A549 (cell line): ENCODE measurements around the gene ENPP3. TPM values are rescaled to one million over a fixed set of nuclear protein-coding genes. Genes with fewer than 3 reads are reported as not detected.

ENCODE experiments used
- ATAC-seq, 2 experiments: fragments of 200-7000 bp in 1 of 2; fragments of >200 bp in 1 of 2; cut with Nextera tagmentation in 1 of 2; cut with Tn5 transposase in 1 of 2; 3 replicates each; pipeline versions ENCODE4 v1.8.0 to v1.9.1; 2018 to 2020; ENCODE audit warnings: mild to moderate bottlenecking in 1 of 2, moderate library complexity in 1 of 2
- CTCF ChIA-PET: fragments of 300-600 bp; sonication (Branson Sonifier 250); formaldehyde crosslinking; extraction: SDS; loops from one replicate; lab custom pipeline; 2021; ENCODE audit warnings: antibody characterized with exemption, inconsistent platforms; lab: Yijun Ruan, JAX
- POLR2A ChIA-PET: fragments of 350-600 bp; formaldehyde crosslinking; extraction: SDS; loops from one replicate; lab custom pipeline; 2021; ENCODE audit warnings: antibody characterized with exemption, inconsistent platforms; lab: Yijun Ruan, JAX
- DNase-seq, 2 experiments: peaks; one replicate each; pipeline versions ENCODE4 v3.0.0 to v3.0.0-alpha.2; 2011 to 2016; ENCODE audit warnings: low read depth in 1 of 2, low spot score in 1 of 2
- FAIRE-seq: peaks from 2 replicates; lab custom pipeline; 2011; peaks lifted over from hg19 to GRCh38; lab: Jason Lieb, UNC
- H3K27ac ChIP-seq, 2 experiments: fragments of >200 bp; sonication (Bioruptor Twin); formaldehyde crosslinking; 3 replicates each; pipeline ENCODE4 v1.5.1; 2016 to 2017
- H3K4me1 ChIP-seq: fragments of >200 bp; sonication (Bioruptor Twin); formaldehyde crosslinking; 3 replicates; pipeline ENCODE4 v1.6.1; 2016
- H3K4me2 ChIP-seq: fragments of >200 bp; sonication (Bioruptor Twin); formaldehyde crosslinking; 3 replicates; pipeline ENCODE4 v1.6.1; 2016
- H3K4me3 ChIP-seq: fragments of >200 bp; sonication (Bioruptor Twin); formaldehyde crosslinking; 3 replicates; pipeline ENCODE4 v1.5.1; 2016
- H3K9me3 ChIP-seq: fragments of >200 bp; sonication (Bioruptor Twin); formaldehyde crosslinking; 3 replicates; pipeline ENCODE4 v1.6.1; 2016
- BHLHE40 ChIP-seq: IDR thresholded peaks from 2 replicates; pipeline ENCODE4 v1.6.1; 2012; ENCODE audit warnings: low read depth, low read length, inconsistent platforms
- CBX2 ChIP-seq: fragments of 200-600 bp; sonication (generic); IDR thresholded peaks from 2 replicates; pipeline ENCODE4 v1.6.1; 2016; ENCODE audit warnings: low read depth, mild to moderate bottlenecking, borderline replicate concordance
- CEBPB ChIP-seq, 2 experiments: fragments of >200 bp in 1 of 2; sonication (Bioruptor Twin) in 1 of 2; formaldehyde crosslinking in 1 of 2; IDR thresholded peaks; 2 replicates each; pipeline ENCODE4 v1.6.1; 2012 to 2016
- CHD2 ChIP-seq: fragments of 150-350 bp; IDR thresholded peaks from 2 replicates; pipeline ENCODE4 v1.6.1; 2014; ENCODE audit warnings: low read length; ENCODE audit not compliant: partially characterized antibody
- CHD4 ChIP-seq: fragments of 200-600 bp; sonication (generic); IDR thresholded peaks from 2 replicates; pipeline ENCODE4 v1.6.1; 2016; ENCODE audit warnings: antibody characterized with exemption, mild to moderate bottlenecking, borderline replicate concordance
- EHF ChIP-seq: fragments of 250-450 bp; sonication (Bioruptor Pico); IDR thresholded peaks from 2 replicates; pipeline ENCODE4 v1.5.0; 2020; ENCODE audit warnings: mild to moderate bottlenecking
- EHMT2 ChIP-seq: fragments of 200-600 bp; sonication (generic); IDR thresholded peaks from 2 replicates; pipeline ENCODE4 v1.6.1; 2016; ENCODE audit warnings: antibody characterized with exemption, low read depth, mild to moderate bottlenecking, moderate library complexity
- ESRRA ChIP-seq: fragments of 150-350 bp; IDR thresholded peaks from 2 replicates; pipeline ENCODE4 v1.6.1; 2014; ENCODE audit warnings: mild to moderate bottlenecking, low read length, borderline replicate concordance
- FOSL2 ChIP-seq, 2 experiments: fragments of 450-650 bp in 1 of 2; fragments of >200 bp in 1 of 2; sonication (Bioruptor Twin) in 1 of 2; formaldehyde crosslinking; IDR thresholded peaks; 2 replicates each; pipeline versions ENCODE4 v1.5.0 to v1.6.1; 2016 to 2020; ENCODE audit warnings: mild to moderate bottlenecking in 1 of 2, moderate library complexity in 1 of 2
- GATA3 ChIP-seq: IDR thresholded peaks from 2 replicates; pipeline ENCODE4 v1.6.1; 2012; ENCODE audit warnings: borderline replicate concordance
- HEYL ChIP-seq: fragments of 250-450 bp; sonication (Bioruptor Pico); IDR thresholded peaks from 2 replicates; pipeline ENCODE4 v1.8.0; 2021; ENCODE audit warnings: mild to moderate bottlenecking, moderate library complexity
- HOXB13 ChIP-seq: fragments of 250-450 bp; sonication (Bioruptor Pico); IDR thresholded peaks from 2 replicates; pipeline ENCODE4 v1.5.0; 2020; ENCODE audit warnings: low read depth, mild to moderate bottlenecking, moderate library complexity
- HOXB5 ChIP-seq: fragments of 250-450 bp; sonication (Bioruptor Pico); IDR thresholded peaks from 2 replicates; pipeline ENCODE4 v1.5.0; 2020; ENCODE audit warnings: mild to moderate bottlenecking, moderate library complexity
- KDM1A ChIP-seq: fragments of 200-600 bp; sonication (generic); IDR thresholded peaks from 2 replicates; pipeline ENCODE4 v1.6.1; 2016; ENCODE audit warnings: low read depth, mild to moderate bottlenecking
- MAZ ChIP-seq: fragments of 150-350 bp; IDR thresholded peaks from 2 replicates; pipeline ENCODE4 v1.6.1; 2014; ENCODE audit warnings: antibody characterized with exemption, low read depth, low read length, borderline replicate concordance
- MYC ChIP-seq: IDR thresholded peaks from 2 replicates; pipeline ENCODE4 v1.6.1; 2012; ENCODE audit warnings: mild to moderate bottlenecking, inconsistent platforms, low read length, improper control_type of control experiment, borderline replicate concordance
- NFE2L2 ChIP-seq: fragments of 150-350 bp; conservative IDR thresholded peaks from 2 replicates; pipeline ENCODE4 v1.6.1; 2014; ENCODE audit warnings: low read length
- NPAS2 ChIP-seq: fragments of 250-450 bp; sonication (Bioruptor Pico); IDR thresholded peaks from 2 replicates; pipeline ENCODE4 v1.8.0; 2022; ENCODE audit warnings: mild to moderate bottlenecking, moderate library complexity, borderline replicate concordance
- PHF8 ChIP-seq: fragments of 200-600 bp; sonication (generic); IDR thresholded peaks from 2 replicates; pipeline ENCODE4 v1.6.1; 2016; ENCODE audit warnings: low read depth, mild to moderate bottlenecking, antibody characterized with exemption, moderate library complexity, borderline replicate concordance
- POLR2AphosphoS2 ChIP-seq: conservative IDR thresholded peaks from 2 replicates; pipeline ENCODE4 v1.6.1; 2012; ENCODE audit warnings: low read length, improper control_type of control experiment, inconsistent platforms
- RAD21 ChIP-seq, 2 experiments: fragments of >200 bp in 1 of 2; sonication (Bioruptor Twin) in 1 of 2; formaldehyde crosslinking in 1 of 2; IDR thresholded peaks in 1 of 2; conservative IDR thresholded peaks in 1 of 2; 2 replicates in 1 of 2; 3 replicates in 1 of 2; pipeline ENCODE4 v1.6.1; 2012 to 2018; ENCODE audit warnings: inconsistent platforms in 1 of 2
- RARB ChIP-seq: fragments of 250-450 bp; sonication (Bioruptor Pico); IDR thresholded peaks from 2 replicates; pipeline ENCODE4 v1.8.0; 2021; ENCODE audit warnings: mild to moderate bottlenecking, moderate library complexity
- RCOR1 ChIP-seq: fragments of 150-350 bp; IDR thresholded peaks from 2 replicates; pipeline ENCODE4 v1.6.1; 2014; ENCODE audit warnings: antibody characterized with exemption, low read length, low read depth
- RFX5 ChIP-seq: fragments of 450-650 bp; IDR thresholded peaks from 2 replicates; pipeline ENCODE4 v1.7.1; 2014; ENCODE audit warnings: antibody characterized with exemption, mild to moderate bottlenecking, moderate library complexity
- RNF2 ChIP-seq: fragments of 200-600 bp; sonication (generic); IDR thresholded peaks from 2 replicates; pipeline ENCODE4 v1.6.1; 2016; ENCODE audit warnings: low read depth, mild to moderate bottlenecking, antibody characterized with exemption, moderate library complexity, borderline replicate concordance
- SMC3 ChIP-seq: fragments of >200 bp; sonication (Bioruptor Twin); formaldehyde crosslinking; IDR thresholded peaks from 3 replicates; pipeline ENCODE4 v1.6.1; 2018; ENCODE audit warnings: inconsistent platforms
- TP53 ChIP-seq: fragments of 250-450 bp; sonication (Bioruptor Pico); IDR thresholded peaks from 2 replicates; pipeline ENCODE4 v1.5.0; 2021; ENCODE audit warnings: mild to moderate bottlenecking, moderate library complexity
- WGBS: methylation state at CpG from one replicate; pipeline ENCODE4 v1.1.6; 2017; ENCODE audit errors: missing lambda C conversion rate; 5-methylcytosine and 5-hydroxymethylcytosine counted together
- polyA plus RNA-seq, 4 experiments: library from polyadenylated mRNA; depleted of rRNA in 3 of 4; stranded (reverse); fragments of >200 nt; fragmentation: RNase III in 1 of 4; extraction: RNeasy Plus Mini Kit Qiagen cat#74134 plus additional on column Dnase treatment in 1 of 4; gene quantifications; 2 replicates in 3 of 4; 3 replicates in 1 of 4; pipeline ENCODE4 v1.2.3, GENCODE V29; 2011 to 2017
- TF ChIP-seq, protein P1 (sequence below): fragments of >200 bp; sonication (Bioruptor Twin); formaldehyde crosslinking; IDR thresholded peaks from 2 replicates; pipeline ENCODE4 v1.6.1; 2016
- TF ChIP-seq, protein P2 (sequence below): IDR thresholded peaks from 2 replicates; pipeline ENCODE4 v1.6.1; 2012; ENCODE audit warnings: low read depth, borderline replicate concordance
- TF ChIP-seq, protein P3 (sequence below): fragments of 450-650 bp; IDR thresholded peaks from 2 replicates; pipeline ENCODE4 v1.6.1; 2014; ENCODE audit warnings: antibody characterized with exemption
- TF ChIP-seq, protein P4 (sequence below): fragments of >200 bp; sonication (Bioruptor Twin); formaldehyde crosslinking; IDR thresholded peaks from 3 replicates; pipeline ENCODE4 v1.6.1; 2016
- TF ChIP-seq, protein P5 (sequence below): fragments of 150-350 bp; IDR thresholded peaks from 2 replicates; pipeline ENCODE4 v1.6.1; 2014; ENCODE audit warnings: low read depth, mild to moderate bottlenecking, low read length
- TF ChIP-seq, protein P6 (sequence below): fragments of >200 bp; sonication (Bioruptor Twin); formaldehyde crosslinking; IDR thresholded peaks from 3 replicates; pipeline ENCODE4 v1.5.1; 2016

The ENPP3 gene
- polyA plus RNA-seq, 2 of the 4 experiments (the other 2 are of a cell fraction), result not detected

DNA sequence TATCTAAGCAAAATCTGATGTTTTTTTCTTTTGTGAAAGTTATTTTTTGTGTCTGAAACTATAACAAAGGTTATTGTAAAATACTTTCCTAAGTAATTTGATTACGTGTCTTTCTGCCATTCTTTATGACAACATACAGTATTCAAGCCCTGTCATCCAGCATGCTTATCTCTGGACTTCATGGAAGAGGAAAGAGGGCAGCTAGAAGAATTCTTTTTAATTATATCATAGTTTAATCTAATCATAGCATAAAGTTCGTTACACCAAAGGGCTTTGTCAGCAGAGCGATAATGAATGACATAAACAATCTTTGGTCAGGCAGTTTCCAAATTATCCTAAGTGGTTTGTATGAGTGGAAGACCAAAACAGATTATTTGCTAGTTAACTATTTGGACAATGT lies 3.5 kb downstream of the ENPP3 start:
- DNase-seq, result no peak
- no peak for ATAC-seq
- H3K9me3 ChIP-seq, result no peaks in the 10 kb centered on the region
- ChIA-PET POLR2A (no interaction called here), CTCF (interaction anchor here (1.3 to 2.9 kb wide), 3 partner anchors 9 to 14 kb away, joined by 3 to 13 read pairs (median 3); partner anchors contain the start of gene MED23)
- no peak overlapping the region for H3K4me2 ChIP-seq
- FAIRE-seq, result no peak
- no peak overlapping the region for H3K27ac ChIP-seq
- no peak overlapping the region for H3K4me3 ChIP-seq
- 57% methylated on average over 3 of the region's 3 CpGs for WGBS
- TF ChIP-seq NPAS2 (CRISPR knock-in tag) (no peak), HOXB13 (no peak), CBX2 (no peak), ESRRA (no peak), HEYL (CRISPR knock-in tag) (no peak), CHD4 (no peak), NFE2L2 (no peak), KDM1A (no peak), MYC (no peak), POLR2AphosphoS2 (no peak), BHLHE40 (no peak), RFX5 (no peak), SMC3 (no peak), CHD2 (no peak), RNF2 (no peak)
- TF ChIP-seq, protein P1, sequence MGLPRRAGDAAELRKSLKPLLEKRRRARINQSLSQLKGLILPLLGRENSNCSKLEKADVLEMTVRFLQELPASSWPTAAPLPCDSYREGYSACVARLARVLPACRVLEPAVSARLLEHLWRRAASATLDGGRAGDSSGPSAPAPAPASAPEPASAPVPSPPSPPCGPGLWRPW, result no peak
- TF ChIP-seq, protein P2, sequence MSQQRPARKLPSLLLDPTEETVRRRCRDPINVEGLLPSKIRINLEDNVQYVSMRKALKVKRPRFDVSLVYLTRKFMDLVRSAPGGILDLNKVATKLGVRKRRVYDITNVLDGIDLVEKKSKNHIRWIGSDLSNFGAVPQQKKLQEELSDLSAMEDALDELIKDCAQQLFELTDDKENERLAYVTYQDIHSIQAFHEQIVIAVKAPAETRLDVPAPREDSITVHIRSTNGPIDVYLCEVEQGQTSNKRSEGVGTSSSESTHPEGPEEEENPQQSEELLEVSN, result no peak
- TF ChIP-seq, protein P3, sequence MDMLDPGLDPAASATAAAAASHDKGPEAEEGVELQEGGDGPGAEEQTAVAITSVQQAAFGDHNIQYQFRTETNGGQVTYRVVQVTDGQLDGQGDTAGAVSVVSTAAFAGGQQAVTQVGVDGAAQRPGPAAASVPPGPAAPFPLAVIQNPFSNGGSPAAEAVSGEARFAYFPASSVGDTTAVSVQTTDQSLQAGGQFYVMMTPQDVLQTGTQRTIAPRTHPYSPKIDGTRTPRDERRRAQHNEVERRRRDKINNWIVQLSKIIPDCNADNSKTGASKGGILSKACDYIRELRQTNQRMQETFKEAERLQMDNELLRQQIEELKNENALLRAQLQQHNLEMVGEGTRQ, result no peak
- TF ChIP-seq, protein P4, sequence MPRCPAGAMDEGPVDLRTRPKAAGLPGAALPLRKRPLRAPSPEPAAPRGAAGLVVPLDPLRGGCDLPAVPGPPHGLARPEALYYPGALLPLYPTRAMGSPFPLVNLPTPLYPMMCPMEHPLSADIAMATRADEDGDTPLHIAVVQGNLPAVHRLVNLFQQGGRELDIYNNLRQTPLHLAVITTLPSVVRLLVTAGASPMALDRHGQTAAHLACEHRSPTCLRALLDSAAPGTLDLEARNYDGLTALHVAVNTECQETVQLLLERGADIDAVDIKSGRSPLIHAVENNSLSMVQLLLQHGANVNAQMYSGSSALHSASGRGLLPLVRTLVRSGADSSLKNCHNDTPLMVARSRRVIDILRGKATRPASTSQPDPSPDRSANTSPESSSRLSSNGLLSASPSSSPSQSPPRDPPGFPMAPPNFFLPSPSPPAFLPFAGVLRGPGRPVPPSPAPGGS, result no peak
- TF ChIP-seq, protein P5, sequence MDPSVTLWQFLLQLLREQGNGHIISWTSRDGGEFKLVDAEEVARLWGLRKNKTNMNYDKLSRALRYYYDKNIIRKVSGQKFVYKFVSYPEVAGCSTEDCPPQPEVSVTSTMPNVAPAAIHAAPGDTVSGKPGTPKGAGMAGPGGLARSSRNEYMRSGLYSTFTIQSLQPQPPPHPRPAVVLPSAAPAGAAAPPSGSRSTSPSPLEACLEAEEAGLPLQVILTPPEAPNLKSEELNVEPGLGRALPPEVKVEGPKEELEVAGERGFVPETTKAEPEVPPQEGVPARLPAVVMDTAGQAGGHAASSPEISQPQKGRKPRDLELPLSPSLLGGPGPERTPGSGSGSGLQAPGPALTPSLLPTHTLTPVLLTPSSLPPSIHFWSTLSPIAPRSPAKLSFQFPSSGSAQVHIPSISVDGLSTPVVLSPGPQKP, result no peak
- H3K4me1 ChIP-seq, result no peaks in the 10 kb centered on the region

DNA sequence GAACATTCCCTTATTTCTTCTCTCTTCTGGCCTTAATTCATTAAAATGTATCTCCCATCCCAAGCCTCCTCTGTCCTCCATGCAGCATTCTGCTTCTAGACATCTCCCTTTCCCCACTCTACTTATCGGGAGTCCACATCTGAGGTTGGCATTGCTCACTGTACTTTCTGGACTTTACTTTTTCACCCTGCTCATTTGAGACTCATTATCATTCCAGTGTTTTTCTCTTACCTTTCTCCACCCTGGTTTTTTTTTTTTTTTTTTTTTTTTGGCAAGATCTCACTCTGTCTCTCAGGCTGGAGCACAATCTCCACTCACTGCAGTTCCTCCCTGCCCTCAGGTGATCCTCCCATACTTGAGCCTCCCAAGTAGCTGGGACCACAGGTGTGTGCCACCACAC lies 4.5 kb downstream of the ENPP3 start:
- FAIRE-seq, result no peak
- CTCF ChIA-PET, result no interaction called here
- Histone ChIP-seq H3K9me3 (no peaks in the 10 kb centered on the region), H3K4me1 (no peaks in the 10 kb centered on the region), H3K4me3 (no peak overlapping the region), H3K4me2 (no peak overlapping the region), H3K27ac (no peak overlapping the region)
- WGBS, result 95% methylated on average over 1 of the region's 1 CpG
- no peak for DNase-seq
- ATAC-seq, result no peak
- POLR2A ChIA-PET, result no interaction called here
- TF ChIP-seq TP53 (CRISPR knock-in tag) (no peak), FOSL2 (IDR thresholded peaks at IDR 0.05) (no peak), FOSL2 (CRISPR knock-in tag; IDR thresholded peaks at IDR 0.05) (no peak), RCOR1 (no peak), MAZ (no peak), PHF8 (no peak), CEBPB (IDR thresholded peaks at IDR 0.05) (no peak), HOXB5 (CRISPR knock-in tag) (no peak), RAD21 (conservative IDR thresholded peaks at IDR 0.05 in 1 of 2, IDR thresholded peaks at IDR 0.05 in 1 of 2) (no peak), SMC3 (no peak), EHMT2 (no peak), GATA3 (no peak), EHF (CRISPR knock-in tag) (no peak), RARB (CRISPR knock-in tag) (no peak)
- TF ChIP-seq, protein P6, sequence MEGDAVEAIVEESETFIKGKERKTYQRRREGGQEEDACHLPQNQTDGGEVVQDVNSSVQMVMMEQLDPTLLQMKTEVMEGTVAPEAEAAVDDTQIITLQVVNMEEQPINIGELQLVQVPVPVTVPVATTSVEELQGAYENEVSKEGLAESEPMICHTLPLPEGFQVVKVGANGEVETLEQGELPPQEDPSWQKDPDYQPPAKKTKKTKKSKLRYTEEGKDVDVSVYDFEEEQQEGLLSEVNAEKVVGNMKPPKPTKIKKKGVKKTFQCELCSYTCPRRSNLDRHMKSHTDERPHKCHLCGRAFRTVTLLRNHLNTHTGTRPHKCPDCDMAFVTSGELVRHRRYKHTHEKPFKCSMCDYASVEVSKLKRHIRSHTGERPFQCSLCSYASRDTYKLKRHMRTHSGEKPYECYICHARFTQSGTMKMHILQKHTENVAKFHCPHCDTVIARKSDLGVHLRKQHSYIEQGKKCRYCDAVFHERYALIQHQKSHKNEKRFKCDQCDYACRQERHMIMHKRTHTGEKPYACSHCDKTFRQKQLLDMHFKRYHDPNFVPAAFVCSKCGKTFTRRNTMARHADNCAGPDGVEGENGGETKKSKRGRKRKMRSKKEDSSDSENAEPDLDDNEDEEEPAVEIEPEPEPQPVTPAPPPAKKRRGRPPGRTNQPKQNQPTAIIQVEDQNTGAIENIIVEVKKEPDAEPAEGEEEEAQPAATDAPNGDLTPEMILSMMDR, result no peak
- TF ChIP-seq, protein P5, result no peak
